GM10266 (cell line): ENCODE results near the gene EFNA4.

ENCODE experiments used
- DNase-seq: peaks from one replicate; pipeline ENCODE4 v3.0.0; 2012; ENCODE audit errors: extremely low spot score
- CTCF ChIP-seq: IDR thresholded peaks from 2 replicates; pipeline ENCODE4 v1.5.1; 2012; ENCODE audit warnings: mild to moderate bottlenecking, low read depth; ENCODE audit not compliant: control insufficient read depth, insufficient read depth; ENCODE audit errors: missing control alignments

The EFNA4 gene

GRCh38 chr1:155026154-155026553 is 37.4 kb upstream of the EFNA4 start:
- no peak for DNase-seq
- TF ChIP-seq CTCF = no peak

GRCh38 chr1:155026588-155026987 is 37.0 kb upstream of the EFNA4 start:
- no peak for TF ChIP-seq CTCF
- DNase-seq = no peak

GRCh38 chr1:155029513-155030242 is 33.9 kb upstream of the EFNA4 start:
- DNase-seq = no peak
- no peak for TF ChIP-seq CTCF

- TF ChIP-seq CTCF = no peak
- no peak for DNase-seq
Observed at GRCh38 chr1:155030243-155030795, 33.2 kb upstream of the EFNA4 start.

GRCh38 chr1:155030899-155031298 is 32.6 kb upstream of the EFNA4 start:
- no peak for DNase-seq
- no peak for TF ChIP-seq CTCF

GRCh38 chr1:155032886-155033285 is 30.7 kb upstream of the EFNA4 start:
- TF ChIP-seq CTCF = no peak
- DNase-seq = no peak

- no peak for DNase-seq
- TF ChIP-seq CTCF = no peak
Observed at GRCh38 chr1:155033524-155033923, 30.0 kb upstream of the EFNA4 start, which contains the start of the genes DCST1 and DCST2. DCST1 (plus strand) TSS chr1:155033824; CDS start chr1:155034037, 213 bp downstream. DCST2 (minus strand) TSS chr1:155033781; CDS start chr1:155033701, 80 bp downstream.
